NCI-H1048 (cell line): ENCODE results near the gene DTNBP1.

Experiments
- DNase-seq: peaks from one replicate; lab custom pipeline; 2025; lab: John Stamatoyannopoulos, UW

The DTNBP1 gene, protein sequence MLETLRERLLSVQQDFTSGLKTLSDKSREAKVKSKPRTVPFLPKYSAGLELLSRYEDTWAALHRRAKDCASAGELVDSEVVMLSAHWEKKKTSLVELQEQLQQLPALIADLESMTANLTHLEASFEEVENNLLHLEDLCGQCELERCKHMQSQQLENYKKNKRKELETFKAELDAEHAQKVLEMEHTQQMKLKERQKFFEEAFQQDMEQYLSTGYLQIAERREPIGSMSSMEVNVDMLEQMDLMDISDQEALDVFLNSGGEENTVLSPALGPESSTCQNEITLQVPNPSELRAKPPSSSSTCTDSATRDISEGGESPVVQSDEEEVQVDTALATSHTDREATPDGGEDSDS

DNA sequence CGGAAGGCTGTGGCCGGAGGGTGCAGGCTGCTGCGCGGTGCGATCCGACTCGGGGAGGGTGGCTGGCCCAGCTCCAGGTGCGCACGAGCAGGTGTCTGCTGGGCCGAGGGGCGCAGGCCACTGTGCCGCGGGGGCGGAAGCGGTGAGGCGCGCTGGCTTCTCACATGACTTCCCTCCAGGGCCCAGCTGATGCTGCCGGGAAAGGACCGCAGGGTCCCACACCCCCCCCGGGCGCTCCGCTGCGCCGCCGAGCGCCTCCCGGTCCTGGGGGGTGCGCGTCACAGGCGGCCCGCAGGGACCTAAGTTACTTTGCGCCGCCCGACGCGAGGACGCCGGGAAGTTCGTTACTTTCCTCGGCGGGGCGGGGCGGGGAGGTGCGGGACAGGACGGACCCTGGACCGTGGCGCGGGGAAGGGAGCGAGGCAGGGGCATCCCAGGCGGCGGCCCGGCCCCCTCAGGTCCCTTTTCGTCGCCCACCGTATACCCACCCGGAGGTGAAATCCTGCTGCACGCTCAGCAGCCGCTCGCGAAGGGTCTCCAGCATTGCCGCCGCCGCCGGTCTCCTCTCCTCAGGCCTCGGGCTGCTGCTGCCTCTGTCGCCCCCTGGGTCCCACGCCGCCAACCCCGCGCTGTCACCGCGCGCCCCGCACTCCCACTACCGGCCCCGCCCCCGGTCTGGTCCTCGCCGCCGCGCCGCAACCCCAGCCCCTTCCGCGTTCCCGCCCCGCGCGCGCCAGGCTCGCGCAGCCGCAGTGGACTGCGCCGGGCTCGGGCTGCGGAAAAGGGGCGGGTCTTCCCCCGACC, at the start of gene DTNBP1:
DTNBP1 (minus strand) TSS at position 703 of the 804 bp plus-strand sequence; CDS start at position 544, 159 bp downstream.
- peak; percentile 77 for DNase-seq

DNA sequence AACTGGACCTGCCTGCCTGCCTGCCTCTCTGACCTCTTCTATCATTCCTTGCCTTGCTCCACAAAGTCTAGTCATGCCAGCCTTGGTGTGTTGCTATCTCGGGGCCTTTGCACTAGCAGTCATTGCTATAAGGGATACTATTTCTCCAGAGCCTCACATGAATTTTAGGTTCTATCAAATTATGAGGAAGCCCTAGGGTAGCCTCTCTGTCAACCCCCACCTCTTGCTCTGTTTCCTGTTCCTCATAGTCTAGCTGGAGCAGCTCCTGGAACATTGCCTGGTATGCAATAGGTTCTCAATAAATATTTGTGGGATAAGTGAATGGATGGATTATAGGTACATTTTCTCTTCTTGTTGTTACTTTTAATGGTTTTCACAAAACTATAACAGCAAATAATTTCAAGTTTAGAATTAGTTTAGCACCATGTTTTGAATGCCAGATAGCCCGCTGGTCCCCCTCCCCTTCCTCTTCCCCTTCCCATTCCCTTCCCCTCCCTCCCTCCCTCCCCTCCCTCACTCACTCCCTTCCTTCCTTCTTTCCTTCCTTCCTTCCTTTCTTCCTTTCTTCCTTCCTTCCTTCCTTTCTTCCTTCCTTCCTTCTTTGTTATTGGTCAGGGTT, 46.9 kb upstream of the DTNBP1 start:
- DNase-seq, result no peak

DNA sequence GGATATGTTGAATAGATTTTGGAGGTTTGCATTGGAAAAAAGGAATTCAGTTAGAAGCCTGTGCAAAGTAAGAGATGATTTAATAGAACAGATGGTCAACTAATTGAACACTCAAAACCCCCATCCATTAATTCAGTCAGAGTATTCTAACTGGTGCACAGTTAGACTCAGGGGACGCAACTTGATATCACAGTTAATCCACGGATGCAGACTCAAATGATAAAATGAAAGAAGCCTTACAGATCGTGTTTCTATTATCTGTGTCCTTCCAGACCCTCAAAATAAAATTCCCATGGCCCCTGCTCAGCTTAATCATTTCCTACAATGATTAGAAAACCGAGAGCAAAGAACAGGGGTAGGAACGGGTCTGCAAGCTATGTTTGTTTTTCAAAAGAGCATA, 45.4 kb upstream of the DTNBP1 start:
- DNase-seq, result no peak

DNA sequence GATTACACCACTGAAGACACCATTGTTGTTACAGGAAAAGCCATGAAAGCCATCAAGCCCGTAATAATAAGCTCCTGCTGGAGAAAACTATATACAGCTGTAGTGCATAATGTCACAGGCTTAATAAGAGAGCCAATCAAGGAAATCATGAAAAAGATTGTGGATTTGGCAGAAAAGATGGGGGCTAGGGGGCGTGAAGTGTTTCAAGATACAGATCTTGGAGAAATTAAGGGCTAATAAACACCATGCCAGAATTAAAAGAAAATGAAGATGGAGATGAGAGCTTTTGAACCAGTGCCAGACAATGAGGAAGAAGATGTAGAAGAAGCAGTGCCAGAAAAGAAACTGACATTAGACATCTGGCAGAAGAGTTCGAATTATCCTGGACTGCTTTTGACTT, 43.2 kb upstream of the DTNBP1 start:
- DNase-seq, result no peak

DNA sequence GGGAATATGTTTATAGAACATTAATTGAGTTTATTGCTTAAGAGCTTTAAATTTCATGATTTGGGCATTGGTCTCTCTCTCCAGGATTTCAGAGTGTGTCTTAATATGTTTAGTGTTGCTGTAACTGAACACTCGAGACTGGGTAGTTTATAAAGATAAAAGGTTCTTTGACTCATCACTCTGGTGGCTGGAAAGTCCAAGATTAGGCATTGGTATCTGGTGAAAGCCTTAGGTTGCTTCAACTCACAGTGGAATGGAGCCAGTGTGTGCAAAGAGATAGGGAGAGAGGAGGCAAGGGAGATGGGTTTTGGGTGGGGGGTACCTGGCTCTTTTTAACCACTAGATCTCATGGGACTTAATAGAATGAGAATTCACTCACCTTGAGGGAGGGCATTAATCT, 35.6 kb upstream of the DTNBP1 start:
- no peak for DNase-seq

DNA sequence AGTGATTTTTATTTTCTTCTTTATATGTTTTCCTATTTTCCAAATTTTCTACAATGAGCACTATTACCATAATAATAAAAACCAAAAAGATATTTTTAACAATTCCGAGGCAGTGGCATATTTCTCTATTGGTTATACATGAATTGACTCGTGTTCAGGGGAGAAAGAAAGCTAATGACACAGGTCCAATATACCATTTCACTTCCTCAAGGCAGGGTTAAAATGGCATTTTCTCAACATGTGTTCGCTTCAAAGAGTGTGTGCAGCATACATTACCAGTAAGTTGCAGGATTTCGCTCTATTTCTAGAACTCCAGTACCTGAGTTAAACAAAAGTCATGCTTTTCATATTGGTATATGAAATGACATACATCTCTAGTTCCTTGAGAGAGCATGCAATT, 35.1 kb upstream of the DTNBP1 start:
- no peak for DNase-seq

DNA sequence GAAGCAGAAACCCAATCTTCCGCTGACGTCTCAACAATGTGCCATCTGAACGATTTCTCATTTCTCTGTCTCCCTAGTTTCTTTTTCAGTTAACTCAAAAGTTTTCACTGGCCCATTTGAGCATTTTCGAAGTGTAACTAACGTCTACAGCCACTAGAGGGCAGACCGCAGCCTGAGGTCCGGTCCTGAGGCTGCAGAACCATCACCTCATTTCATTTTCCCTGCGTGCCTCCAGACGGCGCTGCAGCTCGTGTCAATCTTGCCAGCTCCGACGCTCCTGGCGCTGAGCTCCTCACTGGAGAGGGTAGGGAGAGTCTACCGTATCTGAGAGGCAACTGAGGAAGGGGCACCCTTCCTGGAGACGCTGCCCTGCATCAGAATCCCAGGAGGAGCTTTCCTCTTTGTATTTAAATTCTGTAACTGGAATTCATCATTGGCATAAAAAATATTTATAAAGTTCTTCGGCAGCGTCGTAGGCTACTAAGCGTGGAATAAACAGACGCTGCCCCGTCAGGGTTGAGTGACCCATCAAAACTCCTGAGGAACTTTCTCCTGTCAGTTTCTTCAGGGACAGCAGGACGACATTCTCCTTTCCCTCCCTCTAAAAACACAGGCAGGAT, 28.5 kb upstream of the DTNBP1 start:
- peak; percentile 77 for DNase-seq

DNA sequence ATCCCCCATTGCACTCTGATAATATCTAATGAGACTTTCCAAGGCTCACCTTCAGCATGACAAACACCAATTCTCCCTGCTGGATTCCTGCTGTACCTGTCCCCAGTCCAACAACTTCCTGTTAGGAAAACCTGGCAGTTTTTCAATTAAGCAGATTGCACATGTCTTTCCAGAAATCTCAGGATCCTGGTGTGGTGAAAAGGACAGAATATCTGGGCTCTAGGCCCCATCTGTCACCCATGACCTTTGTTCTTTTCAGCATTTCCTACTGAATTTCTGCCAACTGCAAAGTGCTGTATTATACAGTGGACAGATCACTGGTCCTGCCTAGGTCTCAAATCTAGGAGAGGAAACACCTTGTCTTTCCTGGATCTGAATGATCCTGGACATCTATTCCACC, 27.7 kb upstream of the DTNBP1 start:
- no peak for DNase-seq

DNA sequence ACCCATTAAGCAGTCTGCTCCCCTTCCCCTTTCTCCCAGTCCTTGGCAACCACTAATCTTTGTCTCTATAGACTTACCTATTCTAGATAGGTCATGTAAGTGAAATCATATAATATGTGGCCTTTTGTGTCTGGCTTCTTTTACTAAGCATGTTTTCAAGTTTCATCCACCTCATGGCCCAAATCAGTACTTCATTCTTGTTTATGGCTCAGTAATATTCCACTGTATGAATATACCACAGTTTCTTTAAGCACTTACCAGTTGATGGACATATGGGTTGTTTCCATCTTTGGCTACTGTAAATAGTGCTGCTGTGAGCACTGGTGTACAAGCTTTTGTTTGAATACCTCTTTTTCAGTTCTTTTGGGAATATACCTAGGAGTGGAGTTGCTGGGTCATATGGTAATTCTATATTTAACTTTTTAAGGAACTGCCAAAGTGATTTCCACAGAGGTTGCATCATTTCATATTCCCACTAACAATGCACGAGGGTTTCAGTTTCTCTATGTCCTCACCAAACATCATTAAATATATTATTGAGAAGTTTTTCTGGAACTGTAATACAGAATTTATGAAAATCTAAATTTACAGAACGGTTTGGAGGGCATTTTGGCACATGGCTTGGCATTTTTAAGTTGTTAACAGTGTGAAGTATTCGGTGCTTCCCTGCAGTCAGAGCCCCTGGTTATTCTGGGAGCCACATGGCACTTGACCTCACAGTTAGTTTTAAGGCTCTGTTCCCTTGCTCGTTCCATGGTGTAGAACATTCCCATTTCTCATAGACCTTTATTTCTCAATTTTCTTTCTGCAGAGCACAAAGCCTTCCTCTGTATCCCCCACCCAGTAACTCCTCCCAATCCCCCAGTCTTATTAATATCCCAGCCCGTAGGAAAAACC, 27.0 kb upstream of the DTNBP1 start:
- no peak for DNase-seq

DNA sequence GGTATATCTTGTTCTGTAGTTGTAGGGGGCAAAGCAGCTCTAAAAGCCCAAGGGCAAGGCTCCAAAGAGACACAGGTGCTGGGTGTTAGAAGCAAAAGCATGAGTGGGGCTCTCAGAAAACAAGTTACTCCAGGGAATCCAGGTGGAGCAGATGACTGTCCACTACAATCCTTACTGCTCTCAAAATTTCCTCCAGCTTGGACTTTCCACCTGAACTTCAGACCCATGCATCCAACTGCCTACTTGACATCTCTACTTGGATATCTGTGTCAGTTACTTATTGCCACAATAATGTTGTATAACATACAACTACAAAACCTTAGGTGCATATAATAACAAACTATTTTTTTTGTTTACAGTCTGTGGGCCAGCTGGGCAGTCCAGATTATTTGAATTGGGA, 22.8 kb upstream of the DTNBP1 start:
- no peak for DNase-seq

DNA sequence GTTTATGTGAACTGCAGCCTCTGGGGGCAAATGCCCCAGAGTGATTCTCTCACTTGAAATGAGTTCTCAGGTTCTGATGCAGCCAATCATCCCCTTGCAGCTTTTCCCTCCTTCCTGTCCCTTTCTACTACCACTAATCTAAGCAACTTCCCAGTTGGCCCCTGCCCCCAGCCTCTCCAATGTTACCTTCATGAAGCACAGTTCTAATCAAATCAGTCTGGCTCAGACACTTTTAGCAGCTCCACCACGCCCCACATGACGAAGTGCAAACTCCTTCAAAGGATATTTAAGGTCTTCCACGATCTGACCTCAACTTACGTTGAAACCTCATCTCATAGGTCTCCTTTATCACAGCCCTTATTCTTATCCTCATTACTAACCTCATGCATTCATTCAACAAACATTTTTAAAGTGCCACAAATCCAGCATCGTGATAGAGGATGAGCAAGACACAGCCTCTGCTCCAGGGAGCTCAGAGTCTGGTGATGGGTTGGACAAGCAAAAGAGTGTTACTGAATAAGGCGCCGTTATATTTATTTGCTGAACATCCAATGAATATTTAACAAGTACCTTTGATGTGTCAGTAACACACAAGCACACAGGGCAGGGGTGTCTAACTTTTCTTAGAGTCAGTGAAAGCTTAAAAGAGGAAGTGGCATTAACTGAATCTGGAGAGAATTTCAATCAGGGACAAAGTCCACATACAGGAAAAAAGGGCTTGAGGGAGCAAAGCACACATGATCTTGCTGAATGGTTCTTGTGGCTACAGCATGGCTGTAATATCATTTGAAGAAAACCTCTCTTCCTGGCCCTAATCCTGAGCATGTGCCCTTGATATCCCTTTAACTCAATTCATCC, 20.4 kb upstream of the DTNBP1 start:
- DNase-seq, result no peak

DNA sequence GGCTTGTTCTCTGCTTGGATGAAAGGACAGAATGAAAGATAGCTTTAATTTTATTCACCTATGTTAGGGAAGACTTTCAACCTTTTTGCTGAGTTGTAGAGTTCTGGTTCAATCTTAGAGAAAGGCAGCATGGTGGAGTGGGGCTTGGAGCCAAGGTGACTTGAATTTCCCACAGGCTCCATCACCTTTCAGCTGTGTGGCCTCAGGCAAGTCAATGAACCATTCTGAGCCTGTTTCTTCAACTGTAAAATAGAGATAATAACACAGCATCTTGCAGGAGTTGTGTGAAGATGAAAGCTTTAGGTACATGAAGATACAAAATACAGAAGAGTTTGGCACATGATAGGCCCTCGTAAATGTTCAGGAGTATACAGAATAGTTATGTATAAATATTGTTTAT, 19.1 kb upstream of the DTNBP1 start:
- DNase-seq, result no peak

DNA sequence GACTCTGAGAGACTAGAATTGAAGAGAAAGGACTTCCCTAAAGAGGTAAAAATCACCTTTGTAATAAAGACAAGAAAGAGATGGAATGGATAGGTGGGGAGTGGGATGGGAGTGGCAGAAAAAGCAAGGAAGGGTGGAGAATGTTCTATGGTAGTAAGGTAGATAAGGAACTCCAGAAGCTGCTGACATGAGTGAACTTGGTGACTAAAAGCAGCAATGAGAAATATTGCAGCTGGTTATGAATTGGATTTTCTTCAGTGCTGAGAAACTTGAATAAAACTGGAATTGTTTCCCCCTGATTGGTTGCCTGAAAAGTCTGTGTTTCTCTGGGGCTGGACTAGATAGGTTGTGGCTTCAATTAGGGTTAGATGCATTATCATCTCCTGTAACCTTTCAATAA, 15.7 kb upstream of the DTNBP1 start:
- no peak for DNase-seq

DNA sequence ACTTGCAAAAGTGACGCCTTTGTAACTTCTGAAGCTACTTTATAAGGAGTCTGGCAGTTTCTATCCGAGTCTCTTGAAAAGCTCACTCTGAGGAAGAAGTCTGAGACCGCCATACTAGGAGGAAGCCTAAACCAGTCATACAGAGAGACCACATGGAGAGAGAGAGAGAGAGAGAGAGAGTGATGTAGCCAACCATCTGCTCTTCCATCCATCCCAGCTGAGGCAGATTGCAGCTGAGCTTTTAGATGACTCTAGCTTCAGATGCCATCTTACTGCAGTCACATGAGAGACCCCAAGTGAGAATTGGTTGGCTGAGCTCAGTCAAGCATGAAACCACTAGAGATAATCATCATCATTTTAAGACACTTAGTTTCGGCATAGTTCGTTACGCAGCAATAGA, 15.0 kb upstream of the DTNBP1 start:
- DNase-seq, result no peak

DNA sequence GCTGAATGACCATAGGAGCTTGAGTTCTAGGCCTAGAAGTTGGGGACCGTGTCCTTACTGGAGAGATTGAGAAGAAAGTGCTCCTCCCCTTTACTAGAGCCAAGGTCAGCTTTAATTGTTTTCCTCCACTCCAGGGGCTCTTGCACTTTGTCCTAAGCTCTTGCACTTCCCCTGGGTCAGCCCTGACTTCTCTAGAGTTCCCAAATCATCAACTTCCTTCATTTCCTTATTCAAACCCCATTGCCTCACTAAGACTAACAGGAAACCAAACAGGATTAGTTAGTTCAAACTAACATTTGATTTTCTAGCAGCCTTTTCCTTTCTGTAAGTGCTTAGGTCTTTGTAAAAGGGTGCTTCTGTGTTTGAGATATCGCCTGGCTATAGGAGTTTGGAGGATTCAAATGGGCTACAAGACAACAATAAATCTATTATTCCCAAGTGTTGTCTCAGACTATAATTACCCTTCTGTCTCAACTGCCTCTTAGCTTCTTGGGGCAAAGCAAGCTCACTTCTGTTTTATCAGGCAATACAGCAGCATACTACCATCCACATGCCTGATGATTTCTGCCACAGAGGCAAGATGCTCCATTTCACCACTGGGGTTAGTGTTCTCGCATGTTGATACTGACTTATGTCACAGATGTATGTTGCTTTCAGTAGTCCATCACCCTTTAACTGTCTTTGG, 12.8 kb upstream of the DTNBP1 start:
- DNase-seq, result no peak

DNA sequence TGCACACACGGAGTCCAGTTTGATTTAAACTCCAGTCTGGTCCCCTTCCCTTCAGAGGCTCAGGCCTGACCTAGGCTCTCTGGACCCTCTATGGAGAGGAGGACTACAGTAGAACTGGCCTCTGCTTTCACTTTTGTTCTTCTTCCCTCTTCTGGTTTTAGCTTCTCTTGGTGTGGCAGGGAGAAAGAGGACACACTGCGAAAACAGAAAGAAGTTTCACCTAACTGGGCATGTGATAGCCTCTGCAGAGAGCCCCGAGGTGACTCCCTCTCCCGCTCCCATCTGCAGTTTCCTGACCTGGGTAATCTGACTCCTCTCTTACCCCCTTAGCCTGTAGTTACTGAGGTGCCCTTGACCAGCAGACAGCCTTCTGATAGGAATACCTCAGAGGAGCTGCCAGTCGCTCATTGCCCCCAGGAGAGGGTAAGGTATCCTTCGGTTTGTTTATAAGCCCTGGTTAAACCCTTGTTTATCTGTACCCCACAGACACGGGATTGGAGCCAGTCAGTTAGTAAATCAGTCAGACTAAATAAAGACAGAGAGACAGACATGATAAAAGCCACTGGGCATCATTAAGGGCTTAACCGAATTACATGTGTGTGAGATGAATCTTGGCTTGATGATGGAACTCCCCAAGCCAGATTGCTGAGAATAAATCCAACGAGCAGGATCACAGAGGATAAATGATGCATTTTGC, 12.0 kb upstream of the DTNBP1 start:
- no peak for DNase-seq

DNA sequence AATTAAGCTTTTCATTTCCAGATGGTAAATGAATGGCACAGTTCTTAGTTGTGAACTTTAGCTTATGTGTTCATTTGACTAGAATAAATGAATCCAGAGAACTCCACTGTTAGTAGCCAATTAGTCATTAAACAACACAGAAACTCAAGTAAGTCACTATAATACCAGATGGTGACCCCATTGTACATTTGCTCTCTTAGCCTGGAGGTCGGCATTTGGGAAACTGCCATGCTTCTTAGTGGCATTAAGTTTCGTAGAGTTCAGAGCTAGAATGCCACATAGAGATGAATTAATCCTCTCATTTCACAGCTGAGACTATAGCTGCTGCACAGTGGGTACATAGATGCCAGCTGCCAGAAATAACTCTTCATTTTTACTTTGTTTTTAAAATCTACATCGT, 10.8 kb upstream of the DTNBP1 start:
- DNase-seq, result no peak

DNA sequence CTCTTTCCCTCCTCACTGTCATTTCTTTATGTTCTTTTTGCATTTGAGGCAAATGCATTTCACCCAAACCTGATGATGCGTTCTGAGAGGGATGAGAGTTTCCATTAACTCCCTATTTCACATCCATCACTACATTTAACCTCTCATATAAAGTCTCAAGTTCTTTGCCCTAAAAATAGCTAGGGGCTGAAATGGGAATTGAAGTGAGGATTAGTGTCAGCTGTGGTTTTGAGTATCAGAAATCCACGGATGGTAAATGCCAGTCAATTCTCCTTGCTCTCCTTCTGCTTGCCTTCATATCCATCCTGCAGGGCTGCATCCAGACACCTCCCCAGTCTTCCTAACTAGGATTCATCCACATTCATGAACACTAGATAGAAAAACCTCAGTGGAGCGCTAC, 10.0 kb upstream of the DTNBP1 start:
- DNase-seq, result no peak

DNA sequence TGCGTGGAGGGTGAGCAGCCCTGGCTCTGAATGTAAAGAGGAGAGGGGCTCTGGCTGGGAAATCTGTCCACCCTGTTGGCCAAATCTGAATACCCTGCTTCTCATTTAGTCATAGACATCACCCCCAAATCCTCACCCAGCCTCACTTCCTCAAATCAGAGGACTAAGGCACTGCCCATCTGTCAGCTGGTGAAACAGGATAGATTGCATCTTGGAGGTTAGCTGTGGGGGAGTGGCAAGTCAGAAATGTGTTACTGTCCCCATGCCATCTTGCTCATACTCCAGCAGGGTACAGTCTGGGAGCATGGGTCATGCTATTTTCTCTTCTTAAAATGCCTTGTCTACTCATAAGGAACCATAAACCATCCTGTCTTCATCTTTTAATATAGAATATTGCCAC, 9.5 kb upstream of the DTNBP1 start:
- no peak for DNase-seq
